Dermis lymphatic vessel endothelial cell (primary cell): ENCODE results near the gene POMGNT1. TPM values are rescaled to one million over a fixed set of nuclear protein-coding genes. Genes with fewer than 3 reads are reported as not detected.

ENCODE experiments used
- total RNA-seq: library from RNA; depleted of rRNA; stranded (reverse); fragments of >200 nt; gene quantifications from 2 replicates; pipeline ENCODE4 v1.2.1, GENCODE V29; 2014

Gene POMGNT1
- total RNA-seq = 27.6 and 30.2 TPM in 2 replicates

GRCh38 chr1:46197964-46198811 is at the start of gene POMGNT1:
Gene POMGNT1 (minus strand): TSS chr1:46198434. CDS start chr1:46197821, 613 bp downstream.

GRCh38 chr1:46247436-46248121 is 49.3 kb upstream of the POMGNT1 start, which contains the start of gene RAD54L:
Gene RAD54L (plus strand): TSS chr1:46247763. CDS start chr1:46248406, 643 bp downstream.

GRCh38 chr1:46176211-46176865 is 21.9 kb downstream of the POMGNT1 start, which contains the start of gene P3R3URF:
Gene P3R3URF (minus strand): TSS chr1:46176488. CDS start chr1:46176471, 17 bp downstream.

GRCh38 chr1:46174448-46175231 is 23.6 kb downstream of the POMGNT1 start, which contains the start of gene TSPAN1:
Gene TSPAN1 (plus strand): TSS chr1:46175087. CDS start chr1:46181108, 6,021 bp downstream.

Other genes starting within 250 kb of the POMGNT1 start
- 22.8 and 33.5 TPM in 2 replicates for gene PIK3R3, start 65.8 kb downstream of the POMGNT1 start, total RNA-seq
- 0.09 and 0.33 TPM in 2 replicates for gene TSPAN1, start 23.3 kb downstream of the POMGNT1 start, total RNA-seq
- not detected in 2 replicates for gene P3R3URF, start 21.9 kb downstream of the POMGNT1 start, total RNA-seq
- 0.54 and 0.77 TPM in 2 replicates for gene LURAP1, start 4.9 kb upstream of the POMGNT1 start, total RNA-seq
- gene RAD54L, start 49.3 kb upstream of the POMGNT1 start, total RNA-seq = 0.65 and 0.69 TPM in 2 replicates
- gene LRRC41, start 105.2 kb upstream of the POMGNT1 start, total RNA-seq = 42.7 and 48.5 TPM in 2 replicates
- gene UQCRH, start 105.3 kb upstream of the POMGNT1 start, total RNA-seq = 383 and 442 TPM in 2 replicates
- 22.2 and 22.5 TPM in 2 replicates for gene NSUN4, start 142.4 kb upstream of the POMGNT1 start, total RNA-seq
- gene FAAH, start 195.9 kb upstream of the POMGNT1 start, total RNA-seq = 0.52 and 1.1 TPM in 2 replicates